GM19455 (cell line): ENCODE results near the gene MIX23.
"Not testable (repeated sequence)": the region's sequence is repeated elsewhere in the genome, so short reads cannot be mapped to it uniquely, and the experiment has no call there.

Source experiments
- ATAC-seq: cut with Tn5 transposase; IDR thresholded peaks from one replicate; pipeline ENCODE4 v1.9.1; 2021; ENCODE audit not compliant: unreplicated experiment

MIX23 gene

DNA sequence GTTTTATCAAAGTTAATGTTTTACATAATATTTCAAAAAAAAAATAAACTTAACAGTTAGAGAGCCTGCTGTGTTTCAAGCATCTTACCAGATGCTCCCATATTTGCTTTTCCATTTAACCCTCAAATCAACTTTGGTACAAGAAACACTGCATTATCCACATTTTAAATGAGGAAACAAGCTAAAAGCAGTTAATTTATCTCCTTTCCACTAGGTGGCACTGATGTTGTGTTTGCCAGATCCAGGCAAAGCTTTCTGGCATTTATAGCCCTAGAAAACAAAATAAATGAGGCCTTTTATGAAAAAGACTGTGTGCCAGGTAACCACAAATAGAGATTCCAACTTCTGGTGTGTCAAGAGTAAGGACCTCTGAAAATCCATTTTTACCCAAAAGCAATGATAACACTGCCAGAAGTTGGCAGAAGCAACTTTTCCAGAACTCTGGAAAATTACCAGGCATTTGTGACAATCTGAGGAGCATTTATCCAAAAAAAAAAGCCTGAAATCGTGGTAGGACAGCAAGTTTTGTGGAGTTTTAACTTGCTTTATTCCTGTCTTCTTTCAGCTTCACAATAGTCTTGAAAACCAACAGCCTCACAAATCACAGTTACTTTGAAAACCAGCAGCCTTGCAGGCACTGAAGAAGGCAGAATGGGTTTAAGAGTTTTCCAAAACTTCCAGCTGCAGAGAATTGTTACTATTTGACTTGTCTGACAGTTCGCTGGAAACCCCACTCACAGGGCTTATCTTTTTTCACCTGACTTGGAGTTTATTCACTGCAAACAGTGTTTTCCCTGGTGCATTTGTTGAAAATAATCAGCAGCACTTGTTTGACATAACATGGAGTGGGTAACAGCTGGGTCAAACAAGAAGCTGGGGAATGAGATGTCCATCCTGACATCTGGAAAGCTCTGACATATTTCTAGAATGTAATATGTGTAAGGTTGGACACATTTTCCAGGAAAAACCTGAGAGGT lies 10.1 kb upstream of the MIX23 start:
- no peak for ATAC-seq

DNA sequence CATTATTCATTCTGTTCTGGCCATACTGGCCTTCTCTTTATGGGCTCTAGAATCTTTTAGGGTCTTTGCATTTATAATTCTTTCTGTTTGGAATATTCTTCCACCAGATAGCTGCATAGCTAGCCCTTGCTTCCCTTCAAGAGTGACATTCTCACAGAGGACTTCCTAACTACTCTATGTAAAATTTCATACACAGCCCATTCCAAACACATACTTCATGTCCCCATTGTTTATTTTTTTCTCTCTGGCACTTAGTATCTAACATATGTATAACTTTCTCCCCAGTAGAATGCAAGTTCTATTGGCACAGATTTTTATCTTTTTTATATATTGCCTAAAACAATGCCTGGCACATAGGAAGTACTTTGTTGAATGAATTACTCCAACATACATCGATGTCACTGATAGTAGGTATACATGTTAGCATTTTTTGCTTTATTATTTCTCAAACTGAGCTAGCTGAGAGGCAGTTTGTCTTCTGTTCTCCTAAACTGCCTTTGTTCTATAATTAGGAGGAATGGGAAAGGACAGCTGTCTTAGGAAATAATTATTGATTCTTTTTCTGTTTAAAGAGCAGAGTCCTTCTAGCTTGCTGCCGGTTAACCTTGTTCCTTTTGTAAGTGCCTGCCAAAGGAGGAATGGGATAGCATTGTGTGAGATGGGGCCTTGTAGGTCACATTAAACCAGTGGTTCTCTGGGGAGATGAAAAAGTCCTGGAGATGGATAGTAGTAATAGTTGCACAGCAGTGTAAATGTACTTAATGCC lies 8.8 kb upstream of the MIX23 start:
- no peak for ATAC-seq

DNA sequence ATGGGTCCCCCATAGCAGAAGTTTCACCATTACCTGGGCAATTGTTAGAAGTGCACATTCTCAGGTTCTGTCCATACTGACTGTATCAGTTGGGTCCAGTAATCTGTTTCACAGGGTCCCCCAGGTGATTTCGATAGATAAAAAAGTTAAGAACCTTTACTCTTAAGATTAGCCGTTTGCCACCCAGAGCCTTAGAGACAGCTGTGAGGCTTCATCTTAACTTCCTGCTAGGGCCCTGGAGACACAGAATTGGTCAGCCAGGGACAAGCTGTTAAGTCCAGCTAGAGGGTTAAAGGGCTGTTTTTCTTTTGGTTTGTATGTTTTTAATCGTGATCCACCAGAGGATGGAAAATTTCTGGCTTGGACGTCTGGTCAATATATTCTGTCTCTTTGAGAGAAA lies 7.6 kb upstream of the MIX23 start:
- ATAC-seq: no peak

DNA sequence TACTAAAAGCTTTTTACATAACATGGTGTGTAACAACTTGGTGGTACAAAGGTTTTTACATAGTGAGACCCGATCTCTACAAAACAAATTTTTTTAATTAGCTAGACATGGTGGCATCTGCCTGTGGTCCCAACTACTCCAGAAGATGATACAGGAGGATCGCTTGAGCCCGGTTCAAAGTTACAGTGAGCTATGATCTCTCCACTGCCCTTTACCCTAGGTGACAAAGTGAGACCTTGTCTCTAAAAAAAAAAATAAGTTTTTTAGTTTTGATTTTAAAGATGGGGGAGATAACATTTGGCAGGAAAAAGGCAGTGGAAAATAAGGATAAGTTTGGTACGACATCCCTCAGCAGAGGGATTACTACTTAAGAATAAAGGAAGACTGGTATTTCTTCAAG lies 6.9 kb upstream of the MIX23 start:
- no peak for ATAC-seq

DNA sequence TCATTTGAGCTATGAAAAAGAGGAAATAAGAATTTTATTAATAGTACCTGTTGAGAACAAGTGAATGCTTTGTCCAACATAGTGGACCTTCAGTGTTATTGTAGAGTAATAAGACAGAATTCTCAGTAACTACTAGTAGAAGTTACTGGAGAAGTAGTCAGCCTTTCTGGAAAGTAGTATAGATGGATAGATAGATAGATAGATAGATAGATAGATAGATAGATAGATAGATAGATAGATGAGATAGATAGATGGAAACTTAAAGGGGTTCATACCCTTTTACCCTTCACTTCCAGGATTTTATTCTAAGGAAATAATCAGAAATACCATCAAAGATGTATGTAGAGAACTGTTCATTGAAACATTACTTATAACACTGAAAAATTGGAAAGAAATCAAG lies 6.2 kb upstream of the MIX23 start:
- ATAC-seq: no peak

DNA sequence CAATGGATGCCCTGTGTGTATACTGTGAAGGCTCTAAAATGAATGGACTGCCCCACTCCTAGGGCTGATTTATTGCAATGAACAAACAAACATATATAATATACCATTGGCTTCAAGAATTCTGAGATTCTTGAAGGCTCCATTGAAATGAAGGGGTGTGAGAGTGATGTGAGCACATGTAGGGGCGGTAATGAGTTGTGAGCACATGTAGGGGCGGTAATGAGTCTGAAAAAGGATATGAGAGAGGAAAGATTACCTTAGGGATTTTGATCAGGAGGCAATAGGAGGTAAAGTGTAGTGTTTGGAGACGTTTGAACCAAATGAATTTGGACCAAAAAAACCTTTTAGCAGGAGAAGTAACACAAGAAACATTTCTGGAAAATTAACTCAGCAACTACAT lies 4.7 kb upstream of the MIX23 start:
- ATAC-seq: no peak

DNA sequence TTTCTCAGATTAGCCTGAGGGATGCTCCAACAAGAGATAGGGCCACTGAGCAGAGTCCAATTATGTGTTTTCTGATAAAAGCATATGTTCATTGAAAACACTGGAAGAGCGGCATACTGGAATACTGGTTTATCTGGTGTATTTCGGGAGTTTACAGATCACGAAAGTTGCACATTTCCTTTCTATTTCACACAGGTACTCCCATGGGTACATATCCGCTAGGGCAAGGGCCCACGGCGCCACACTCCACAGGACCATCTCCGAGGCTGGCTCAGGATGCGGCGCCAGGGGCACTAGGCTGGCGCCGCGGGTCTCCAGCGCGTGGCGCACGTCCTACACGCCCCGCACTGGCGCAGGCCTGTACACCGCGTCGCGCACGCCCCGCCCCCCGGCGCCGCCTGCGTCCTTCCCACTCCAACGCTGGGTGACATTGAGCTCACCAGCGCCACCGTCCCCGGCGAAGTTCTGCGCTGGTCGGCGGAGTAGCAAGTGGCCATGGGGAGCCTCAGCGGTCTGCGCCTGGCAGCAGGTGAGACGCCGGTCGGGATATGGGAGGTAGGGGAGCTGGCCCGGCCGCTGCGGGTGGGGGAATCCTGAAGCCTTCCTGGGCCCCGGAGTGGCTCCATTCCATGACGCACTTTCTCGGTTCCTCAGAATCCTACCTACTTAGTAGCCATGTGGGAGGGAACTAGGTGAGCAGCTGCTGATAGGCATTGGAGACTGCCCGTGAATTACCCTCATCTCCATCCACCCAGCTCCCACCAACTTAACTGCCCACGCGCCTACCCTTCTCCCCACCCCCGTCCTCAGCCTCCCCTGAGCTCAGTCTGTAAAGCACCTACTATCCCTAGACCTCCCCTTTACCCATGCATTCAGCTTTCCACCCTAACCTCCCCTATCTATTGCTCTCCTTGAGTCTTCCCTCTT lies 1.0 kb upstream of the MIX23 start, which contains the start of gene FAM162A:
Gene FAM162A (plus strand): TSS at position 412 of the 927 bp plus-strand sequence. CDS start 84 bp downstream, at position 496.
- peak; percentile 92 for ATAC-seq

DNA sequence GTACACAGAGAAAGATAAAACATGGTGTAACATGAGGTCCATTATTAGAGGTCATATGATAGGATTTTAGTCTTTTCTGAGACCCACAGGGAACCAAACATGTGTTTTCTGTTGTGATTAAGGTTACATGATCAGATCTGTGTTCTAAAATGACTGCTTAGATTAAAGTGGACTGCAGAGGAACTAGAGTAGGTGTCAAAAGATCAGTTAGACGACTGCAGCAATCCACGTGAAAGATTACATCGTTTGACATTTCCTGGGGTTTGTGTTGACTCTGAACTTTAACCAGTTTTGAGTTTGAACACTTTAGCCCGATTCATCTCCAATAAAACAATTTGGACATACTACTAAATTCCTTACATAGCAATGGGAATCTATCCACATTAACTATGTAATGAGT lies 5.1 kb downstream of the MIX23 start:
- ATAC-seq: no peak

DNA sequence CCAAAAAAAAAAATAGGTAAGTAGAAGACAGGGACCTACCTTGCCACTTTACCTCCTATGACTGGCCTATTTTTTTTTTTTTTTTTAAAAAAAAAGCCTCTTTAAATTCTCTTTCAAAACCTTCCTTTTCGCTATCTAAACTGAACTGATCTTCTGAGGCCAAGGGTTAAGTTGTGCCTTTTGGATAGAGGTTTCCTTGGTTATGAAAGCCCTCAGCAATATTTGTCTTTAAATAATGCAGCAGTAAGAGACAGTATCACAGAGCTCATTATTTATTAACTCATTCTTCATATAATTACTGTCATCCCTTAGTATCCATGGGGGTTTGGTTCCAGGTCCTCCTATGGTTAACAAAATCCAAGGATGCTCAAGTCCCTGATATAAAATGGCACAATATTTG lies 9.0 kb downstream of the MIX23 start:
- ATAC-seq: no peak

DNA sequence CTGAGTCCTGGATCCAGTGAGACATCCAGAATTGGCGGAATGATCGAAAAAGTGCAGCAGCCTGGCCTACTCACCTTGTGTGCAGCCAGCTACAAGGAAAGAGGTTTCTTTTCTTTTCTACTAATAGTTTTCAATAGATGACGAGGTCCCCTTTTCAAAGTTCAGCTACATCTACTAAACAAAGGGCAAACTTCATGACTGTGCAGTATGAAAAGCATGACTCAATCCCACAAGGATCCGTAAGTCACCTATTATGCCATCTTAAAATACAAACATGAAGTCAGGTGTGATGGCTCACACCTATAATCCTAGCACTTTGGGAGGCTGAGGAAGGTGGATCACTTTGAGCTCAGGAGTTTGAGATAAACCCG lies 16.7 kb downstream of the MIX23 start:
- ATAC-seq: no peak

DNA sequence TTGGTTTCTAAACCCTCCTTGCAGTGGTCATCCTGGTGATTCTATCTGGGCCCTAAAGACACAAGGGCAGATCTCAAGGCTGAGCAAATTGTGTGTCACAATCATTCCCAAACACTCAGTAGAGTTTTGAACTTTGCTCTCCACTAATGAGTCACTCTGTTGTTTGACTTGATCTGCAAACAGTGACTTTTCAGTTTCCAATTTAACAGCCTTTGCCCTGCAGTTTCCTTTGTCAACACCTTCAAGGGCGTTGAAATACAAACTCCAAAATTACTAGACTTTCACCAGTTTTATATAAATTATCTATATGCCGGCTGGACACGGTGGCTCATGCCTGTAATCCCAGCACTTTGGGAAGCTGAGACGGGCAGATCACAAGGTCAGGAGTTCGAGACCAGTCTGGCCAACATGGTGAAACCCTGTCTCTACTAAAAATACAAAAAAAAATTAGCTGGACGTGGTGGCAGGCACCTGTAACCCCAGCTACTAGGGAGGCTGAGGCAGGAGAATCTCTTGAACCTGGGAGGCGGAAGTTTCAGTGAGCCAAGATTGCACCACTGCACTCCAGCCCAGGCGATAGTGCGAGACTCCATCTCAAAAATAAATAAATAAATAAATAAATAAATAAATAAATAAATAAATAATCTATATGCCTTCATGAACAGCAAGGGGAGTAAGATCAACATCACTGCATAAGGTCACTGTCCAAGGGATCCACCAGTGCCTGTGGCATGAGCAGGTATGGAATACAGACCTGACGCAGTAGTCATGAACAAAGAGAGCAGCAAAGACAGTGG lies 17.3 kb downstream of the MIX23 start:
- not testable (repeated sequence) for ATAC-seq

DNA sequence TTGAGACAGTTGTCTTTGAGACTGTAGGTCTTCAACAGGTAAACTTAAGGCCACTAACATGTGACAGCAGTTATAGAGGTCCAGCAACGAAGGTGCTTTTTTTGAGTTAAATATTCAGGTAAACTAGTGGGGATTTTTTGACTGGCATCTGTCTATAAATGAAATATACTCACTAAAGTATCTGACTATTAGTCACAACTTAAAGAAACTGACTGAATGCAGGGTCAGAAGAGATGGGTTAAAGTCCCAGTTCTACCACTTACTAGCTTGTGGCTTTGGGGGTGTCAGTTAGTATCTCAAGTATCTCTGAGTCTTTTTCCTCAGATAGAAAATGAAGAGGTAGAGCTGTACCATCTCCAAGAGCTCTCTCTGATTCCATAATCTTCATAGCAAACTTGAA lies 18.0 kb downstream of the MIX23 start:
- no peak for ATAC-seq

DNA sequence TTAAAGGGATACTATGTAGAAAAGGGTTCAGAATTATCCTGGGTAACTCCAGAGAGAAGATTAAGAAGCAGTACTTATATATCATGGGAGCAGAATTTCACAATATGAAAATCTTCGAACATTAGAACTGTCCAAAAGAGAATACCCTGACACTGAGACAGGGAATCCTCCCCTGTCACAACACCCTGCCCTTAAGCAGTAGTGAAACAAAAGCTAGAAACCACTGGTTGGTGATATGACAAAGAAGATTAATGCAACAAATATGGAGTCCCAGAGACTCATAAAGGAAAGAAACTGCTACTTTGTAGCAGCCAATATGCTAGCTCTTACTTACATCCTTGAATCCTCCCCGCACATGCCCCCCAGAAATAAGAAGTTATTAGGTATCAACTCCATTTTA lies 18.5 kb downstream of the MIX23 start:
- no peak for ATAC-seq

DNA sequence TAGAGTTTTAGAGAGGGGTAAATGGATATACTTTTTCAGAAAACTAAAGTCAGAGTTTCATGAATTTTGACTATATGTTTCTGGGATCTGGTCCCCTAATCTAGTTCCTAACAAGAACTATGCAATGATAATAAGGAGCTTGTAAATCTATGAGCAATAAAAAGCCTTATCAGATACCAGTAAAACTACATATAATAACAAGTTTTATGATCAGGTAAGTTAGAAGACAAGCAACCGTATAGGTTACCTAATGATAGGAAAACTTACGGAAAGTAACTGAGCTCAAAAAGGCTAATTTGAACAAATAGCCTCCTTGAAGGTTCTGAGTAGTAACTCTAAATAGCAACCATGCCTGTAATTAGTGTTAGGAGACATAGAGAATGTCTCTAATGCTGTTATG lies 21.0 kb downstream of the MIX23 start:
- ATAC-seq: no peak

DNA sequence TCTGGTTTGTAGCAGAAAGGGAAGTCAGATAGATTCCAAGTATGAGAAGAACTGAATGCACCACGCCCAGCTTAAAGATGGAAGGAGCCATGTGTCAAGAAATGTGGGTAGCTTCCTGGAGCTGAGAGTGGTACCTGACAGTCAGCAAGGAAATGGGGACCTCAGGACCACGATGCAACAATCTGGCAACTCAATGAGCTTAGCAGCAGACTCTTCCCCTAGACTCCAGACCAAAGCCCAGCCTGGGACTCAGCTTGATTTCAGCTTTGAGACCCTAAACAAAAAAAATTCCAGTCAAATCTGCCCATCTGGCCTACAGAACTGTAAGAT lies 24.4 kb downstream of the MIX23 start:
- no peak for ATAC-seq

DNA sequence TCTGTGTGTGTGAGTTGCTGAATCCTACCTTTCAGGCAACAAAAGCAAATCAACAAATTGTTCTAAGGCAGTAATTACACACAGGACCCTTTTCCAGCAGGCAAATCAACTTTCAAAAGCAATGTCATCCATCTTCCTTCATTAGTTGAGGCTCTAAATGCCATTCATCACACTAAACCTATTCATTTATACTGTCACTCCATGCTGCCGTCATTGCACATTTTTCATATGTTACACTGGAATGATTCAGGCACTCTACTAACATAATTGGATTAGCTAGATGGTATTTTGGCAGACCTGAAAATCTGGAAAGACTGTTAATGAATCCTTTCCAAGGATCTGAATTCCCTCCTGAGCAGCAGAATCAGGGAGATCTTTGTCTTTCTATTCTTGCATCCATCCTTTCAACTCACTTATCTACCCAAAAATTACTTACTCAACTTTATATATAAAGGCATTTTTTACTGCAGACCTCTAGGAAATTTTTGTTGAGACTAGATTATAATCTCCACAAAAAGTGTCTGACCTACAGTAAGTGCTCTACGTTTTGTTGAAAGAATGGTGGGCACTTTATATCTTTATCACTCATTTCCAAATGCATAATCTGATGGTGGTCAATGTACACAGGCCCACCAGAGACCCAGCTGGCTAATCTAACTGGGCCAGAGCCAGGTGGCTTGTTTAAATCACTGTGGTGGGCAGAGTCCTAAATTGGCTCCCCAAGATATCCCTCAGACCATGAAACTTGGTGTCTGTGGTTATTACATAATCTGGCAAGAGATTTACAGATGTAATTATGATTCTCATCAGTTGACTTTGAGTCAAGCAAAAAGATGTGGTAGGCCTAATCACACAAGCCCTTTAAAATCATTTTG lies 25.0 kb downstream of the MIX23 start:
- no peak for ATAC-seq

DNA sequence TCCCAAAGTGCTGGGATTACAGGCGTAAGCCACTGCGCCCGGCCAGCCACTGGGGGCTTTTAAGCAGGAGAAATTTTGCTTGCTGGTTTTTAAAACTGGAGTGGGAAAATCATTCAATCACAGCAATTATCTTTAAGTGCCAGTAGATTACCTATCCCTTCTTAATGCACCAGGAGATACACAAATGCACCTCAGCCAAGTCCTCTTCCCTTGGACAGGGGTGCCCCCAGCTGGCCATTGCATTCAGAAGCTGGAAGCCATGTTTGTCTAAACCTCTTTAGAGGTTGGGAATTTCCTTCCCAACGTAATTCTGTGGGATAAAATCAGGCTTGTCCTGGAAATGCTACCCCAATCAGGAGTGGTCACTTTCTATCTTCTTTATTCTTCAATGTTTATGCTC lies 26.6 kb downstream of the MIX23 start:
- ATAC-seq: no peak

DNA sequence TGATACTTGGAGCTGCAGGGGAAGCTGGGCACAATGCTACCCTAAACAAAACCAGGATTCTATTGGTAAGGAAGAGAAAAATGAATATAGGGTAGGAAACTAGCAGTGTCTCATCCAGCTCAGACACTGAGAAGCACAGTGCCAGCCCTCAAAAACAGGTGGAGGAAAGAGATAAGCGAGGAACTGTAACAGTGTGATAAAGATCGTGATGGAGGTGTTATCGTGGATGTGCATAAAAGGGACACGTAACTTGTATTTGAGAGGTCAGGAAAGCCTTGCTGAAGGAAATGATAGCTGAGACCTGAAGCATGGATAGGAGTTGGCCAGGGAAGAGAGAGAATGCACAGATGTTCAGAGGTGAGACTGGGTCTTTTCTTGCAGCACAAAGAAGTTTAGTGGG lies 27.4 kb downstream of the MIX23 start:
- no peak for ATAC-seq

DNA sequence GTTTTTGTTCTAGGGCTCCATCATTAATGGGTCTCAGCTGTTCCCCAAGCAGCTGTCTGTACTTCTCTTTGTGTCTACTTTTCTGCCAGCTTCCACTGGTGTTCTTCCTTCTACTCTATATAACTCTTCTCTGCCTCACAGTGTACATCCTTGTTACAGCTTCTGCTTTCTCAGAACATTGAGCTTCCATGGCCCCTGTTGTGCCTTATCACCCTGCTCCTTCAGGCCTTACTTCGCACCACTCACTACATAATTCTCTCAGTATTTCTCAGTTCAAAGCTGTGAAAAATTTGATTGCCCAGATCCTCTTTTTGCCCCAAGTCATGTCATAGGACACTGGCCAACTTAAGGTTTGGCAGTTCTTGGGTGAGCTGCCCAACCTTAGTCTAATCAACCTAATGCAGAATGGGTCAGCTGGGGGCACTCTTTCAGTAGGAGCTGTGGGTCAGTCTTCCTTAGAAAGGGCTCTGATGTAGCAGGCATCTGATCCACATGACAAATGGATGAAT lies 29.1 kb downstream of the MIX23 start:
- ATAC-seq: no peak
